Body of pancreas (tissue), 4 donors: Measurements from ENCODE around the gene ECHS1. TPM values are rescaled to one million over a fixed set of nuclear protein-coding genes. Genes with fewer than 3 reads are reported as not detected.

Experiments
- ATAC-seq: fragments of 150-250 bp; one replicate; pipeline ENCODE4 v1.9.1; 2016
- DNase-seq, 4 donors: peaks; one replicate each; pipeline ENCODE4 v3.0.0-alpha.2; 2019
- H3K27ac ChIP-seq, 4 donors: fragments of 200-600 bp; sonication (generic); 1 replicate in 3 of 4; 2 replicates in 1 of 4; pipeline versions ENCODE4 v1.5.1 to v1.6.1; 2016 to 2019; ENCODE audit warnings: mild to moderate bottlenecking in 1 of 4, mixed read lengths in 1 of 4, moderate library complexity in 1 of 4
- H3K27me3 ChIP-seq, 2 donors: fragments of 200-600 bp; sonication (generic); one replicate each; pipeline ENCODE4 v1.6.0; 2016; ENCODE audit warnings: mild to moderate bottlenecking in 1 of 2
- H3K36me3 ChIP-seq, 2 donors: fragments of 200-600 bp; sonication (generic); replicated peaks in 1 of 2; 2 replicates each; pipeline ENCODE4 v1.5.1; 2016; ENCODE audit warnings: low read depth in 2 of 2; ENCODE audit not compliant: insufficient read depth in 1 of 2
- H3K4me1 ChIP-seq: fragments of 200-600 bp; sonication (generic); one replicate; pipeline ENCODE4 v1.6.0; 2016
- H3K4me3 ChIP-seq, 2 donors: fragments of 200-600 bp; sonication (generic); 1 replicate in 1 of 2; 2 replicates in 1 of 2; pipeline ENCODE4 v1.5.1; 2016 to 2019
- H3K9me3 ChIP-seq, 3 donors: fragments of 200-600 bp; sonication (generic); 1 replicate in 2 of 3; 2 replicates in 1 of 3; pipeline ENCODE4 v1.5.1; 2016
- CTCF ChIP-seq, 7 experiments: fragments of 450-650 bp in 4 of 7; fragments of 200-600 bp in 3 of 7; sonication (generic) in 3 of 7; IDR thresholded peaks; one replicate each; pipeline ENCODE4 v1.5.1; 2016 to 2019; ENCODE audit warnings: antibody characterized with exemption in 7 of 7
- POLR2A ChIP-seq, 3 donors: fragments of 450-650 bp; IDR thresholded peaks; one replicate each; pipeline ENCODE4 v1.6.1; 2016; ENCODE audit warnings: antibody characterized with exemption in 3 of 3, mild to moderate bottlenecking in 2 of 3
- WGBS, 2 donors: methylation state at CpG; one replicate each; pipeline ENCODE4 v1.1.5; 2017; 5-methylcytosine and 5-hydroxymethylcytosine counted together
- intact Hi-C: fragments of 100-400 bp; cut with DNase I; formaldehyde crosslinking; loops from one replicate; pipeline ENCODE4 v1.15.1; 2023
- total RNA-seq, 2 donors: library from RNA; depleted of rRNA; stranded (reverse); fragments of >200 nt; gene quantifications; one replicate each; pipeline ENCODE4 v1.1.0, GENCODE V29; 2016

ECHS1 gene
- total RNA-seq, 2 donors from 2014 or later = 44.4 to 71.9 TPM

GRCh38 chr10:133394801-133395221 is 21.7 kb upstream of the ECHS1 start:
- Histone ChIP-seq H3K9me3 (no peaks in the 10 kb centered on the region), H3K36me3 (peaks cover 2 to 5% of the 10 kb centered on the region in 2 donors), H3K4me3 (peak overlapping the region; percentile 82 to 94), H3K27ac (peak overlapping the region in 3 of 4 donors; percentile 75 to 87 (median 85)), H3K4me1 (peaks cover 16% of the 10 kb centered on the region), H3K27me3 (no peaks in the 10 kb centered on the region)
- TF ChIP-seq POLR2A (IDR thresholded peaks at IDR 0.05) (no peak), CTCF (IDR thresholded peaks at IDR 0.05) (no peak)
- WGBS, 2 donors = 23 to 27% methylated on average over 21 of the region's 21 CpGs
- intact Hi-C loops = no loop called here
- ATAC-seq = no peak
- DNase-seq = no peak

GRCh38 chr10:133394064-133394663 is 21.0 kb upstream of the ECHS1 start, which contains the start of gene MTG1:
TSS of gene MTG1 (plus strand) at chr10:133394157. CDS start at chr10:133394221, 64 bp downstream.
- peaks cover 2 to 3% of the 10 kb centered on the region in 2 donors for H3K36me3 ChIP-seq
- H3K4me3 ChIP-seq = peak within 1 kb of the TSS; percentile 82 to 94
- H3K27me3 ChIP-seq = no peaks in the 10 kb centered on the region
- peak within 1 kb of the TSS; percentile 56 to 87 (median 80) for H3K27ac ChIP-seq
- H3K4me1 ChIP-seq = peaks cover 16% of the 10 kb centered on the region
- H3K9me3 ChIP-seq = no peaks in the 10 kb centered on the region
- 1% methylated on average over 13 to 60 of the region's 69 CpGs for WGBS, 2 donors
- TF ChIP-seq POLR2A (IDR thresholded peaks at IDR 0.05) (peak; percentile 62 to 80 (median 79)), CTCF (IDR thresholded peaks at IDR 0.05) (peak in 5 of 7 experiments; percentile 12 to 65 (median 49))
- ATAC-seq = peak; percentile 98
- intact Hi-C loops = no loop called here
- DNase-seq = peak; percentile 95 to 96 (median 96)

- ATAC-seq (no peak), DNase-seq (peak in 1 of 4 donors; percentile 17)
- Histone ChIP-seq H3K27me3 (no peaks in the 10 kb centered on the region), H3K4me1 (peaks cover 16% of the 10 kb centered on the region), H3K27ac (peak overlapping the region in 3 of 4 donors; percentile 75 to 87 (median 85)), H3K9me3 (no peaks in the 10 kb centered on the region), H3K4me3 (peak overlapping the region in 1 of 2 donors; percentile 82), H3K36me3 (peaks cover 0 to 2% of the 10 kb centered on the region in 2 donors)
- 31 to 45% methylated on average over 22 to 27 of the region's 27 CpGs for WGBS, 2 donors
- no peak for TF ChIP-seq CTCF (IDR thresholded peaks at IDR 0.05)
- no peak for TF ChIP-seq POLR2A (IDR thresholded peaks at IDR 0.05)
- intact Hi-C loops = no loop called here
Measured at GRCh38 chr10:133393401-133394063, 20.4 kb upstream of the ECHS1 start.

GRCh38 chr10:133391761-133392518 is 18.8 kb upstream of the ECHS1 start:
- Histone ChIP-seq H3K36me3 (peaks cover 0 to 1% of the 10 kb centered on the region in 2 donors), H3K27ac (no peak overlapping the region), H3K9me3 (no peaks in the 10 kb centered on the region), H3K4me3 (no peak overlapping the region), H3K4me1 (peaks cover 16% of the 10 kb centered on the region), H3K27me3 (no peaks in the 10 kb centered on the region)
- WGBS, 2 donors = 77% methylated on average over 11 to 12 of the region's 12 CpGs
- intact Hi-C loops = no loop called here
- TF ChIP-seq POLR2A (IDR thresholded peaks at IDR 0.05) (no peak), CTCF (IDR thresholded peaks at IDR 0.05) (no peak)
- no peak for ATAC-seq
- peak in 1 of 4 donors; percentile 8 for DNase-seq
